Measurements from ENCODE around the gene PSMD5. TPM values are rescaled to one million over a fixed set of nuclear protein-coding genes. Genes with fewer than 3 reads are reported as not detected.

The PSMD5 gene
- total RNA-seq, 1 experiment from 2014 or later: 64.9 TPM

GRCh38 chr9:120851449-120851848 is 8.7 kb upstream of the PSMD5 start:
- Histone ChIP-seq H3K27ac (ENCODE audit: low read depth, low read length, poor library complexity, severe bottlenecking) (no peak overlapping the region), H3K9me3 (ENCODE audit: low read depth, low read length, poor library complexity, severe bottlenecking) (no peaks in the 10 kb centered on the region), H3K4me3 (ENCODE audit: low read depth, low read length, poor library complexity, severe bottlenecking) (no peak overlapping the region), H3K27me3 (replicated peaks; ENCODE audit: insufficient read depth, low read depth, low read length, poor library complexity) (no peaks in the 10 kb centered on the region), H3K36me3 (ENCODE audit: insufficient read depth, low read length, poor library complexity, severe bottlenecking) (no peaks in the 10 kb centered on the region), H3K4me1 (ENCODE audit: insufficient read depth, low read length, poor library complexity, severe bottlenecking) (no peaks in the 10 kb centered on the region)
- TF ChIP-seq EZH2 (IDR thresholded peaks at IDR 0.05; ENCODE audit: borderline replicate concordance, low read depth, low read length, poor library complexity, severe bottlenecking) (no peak), CTCF (conservative IDR thresholded peaks at IDR 0.05; ENCODE audit: low read depth, low read length) (no peak)
- ChIA-PET POLR2A (ENCODE audit: low non-redundant PET) (no interaction called here), CTCF (no interaction called here)
- BruUV-seq (replicated peaks): no TSS peak
- intact Hi-C loops (cut with micrococcal nuclease; ENCODE audit: unreplicated experiment): no loop called here
- no peak for DNase-seq (ENCODE audit: low spot score)

GRCh38 chr9:120850315-120850714 is 7.6 kb upstream of the PSMD5 start:
- ChIA-PET CTCF (no interaction called here), POLR2A (ENCODE audit: low non-redundant PET) (interaction anchor here (0.6 to 0.7 kb wide), 2 partner anchors 241 to 1418 kb away, joined by 6 to 21 read pairs; no protein-coding TSS in a partner anchor)
- Histone ChIP-seq H3K36me3 (ENCODE audit: insufficient read depth, low read length, poor library complexity, severe bottlenecking) (no peaks in the 10 kb centered on the region), H3K4me1 (ENCODE audit: insufficient read depth, low read length, poor library complexity, severe bottlenecking) (no peaks in the 10 kb centered on the region), H3K9me3 (ENCODE audit: low read depth, low read length, poor library complexity, severe bottlenecking) (no peaks in the 10 kb centered on the region), H3K27me3 (replicated peaks; ENCODE audit: insufficient read depth, low read depth, low read length, poor library complexity) (no peaks in the 10 kb centered on the region), H3K4me3 (ENCODE audit: low read depth, low read length, poor library complexity, severe bottlenecking) (no peak overlapping the region), H3K27ac (ENCODE audit: low read depth, low read length, poor library complexity, severe bottlenecking) (no peak overlapping the region)
- TF ChIP-seq CTCF (conservative IDR thresholded peaks at IDR 0.05; ENCODE audit: low read depth, low read length) (no peak), EZH2 (IDR thresholded peaks at IDR 0.05; ENCODE audit: borderline replicate concordance, low read depth, low read length, poor library complexity, severe bottlenecking) (no peak)
- no peak for DNase-seq (ENCODE audit: low spot score)
- intact Hi-C loops (cut with micrococcal nuclease; ENCODE audit: unreplicated experiment): no loop called here
- no TSS peak for BruUV-seq (replicated peaks)

- intact Hi-C loops (cut with micrococcal nuclease; ENCODE audit: unreplicated experiment): no loop called here
- BruUV-seq (replicated peaks): no TSS peak
- ChIA-PET POLR2A (ENCODE audit: low non-redundant PET) (no interaction called here), CTCF (no interaction called here)
- no peaks in the 10 kb centered on the region for H3K36me3 ChIP-seq (ENCODE audit: insufficient read depth, low read length, poor library complexity, severe bottlenecking)
- H3K9me3 ChIP-seq (ENCODE audit: low read depth, low read length, poor library complexity, severe bottlenecking): no peaks in the 10 kb centered on the region
- no peak for TF ChIP-seq CTCF (conservative IDR thresholded peaks at IDR 0.05; ENCODE audit: low read depth, low read length)
- no peak for TF ChIP-seq EZH2 (IDR thresholded peaks at IDR 0.05; ENCODE audit: borderline replicate concordance, low read depth, low read length, poor library complexity, severe bottlenecking)
- no peak overlapping the region for H3K27ac ChIP-seq (ENCODE audit: low read depth, low read length, poor library complexity, severe bottlenecking)
- no peak overlapping the region for H3K4me3 ChIP-seq (ENCODE audit: low read depth, low read length, poor library complexity, severe bottlenecking)
- H3K27me3 ChIP-seq (replicated peaks; ENCODE audit: insufficient read depth, low read depth, low read length, poor library complexity): no peaks in the 10 kb centered on the region
- DNase-seq (ENCODE audit: low spot score): no peak
- H3K4me1 ChIP-seq (ENCODE audit: insufficient read depth, low read length, poor library complexity, severe bottlenecking): peaks cover 2% of the 10 kb centered on the region
These were observed 4.2 kb upstream of the PSMD5 start for GRCh38 chr9:120846906-120847305.

Measured in A673 (cell line).